Measurements from ENCODE around the gene HOXA5.

- TF ChIP-seq MAX (IDR thresholded peaks at IDR 0.05): no peak
- no peak for TF ChIP-seq EZH2 (IDR thresholded peaks at IDR 0.05)
- TF ChIP-seq SRF (IDR thresholded peaks at IDR 0.05; ENCODE audit: low read depth): no peak
- TF ChIP-seq CTCF (IDR thresholded peaks at IDR 0.05 in 2 of 3, conservative IDR thresholded peaks at IDR 0.05 in 1 of 3; ENCODE audit: borderline replicate concordance in 1 of 3, insufficient read depth in 1 of 3, low read depth in 2 of 3, low read length in 2 of 3): no peak
- TF ChIP-seq SIN3A (IDR thresholded peaks at IDR 0.05; ENCODE audit: low read depth): no peak
- no peak for TF ChIP-seq ELF1 (IDR thresholded peaks at IDR 0.05; ENCODE audit: borderline replicate concordance, low read depth)
- TF ChIP-seq RAD21 (IDR thresholded peaks at IDR 0.05; ENCODE audit: low read depth): no peak
- TF ChIP-seq ATF3 (IDR thresholded peaks at IDR 0.05): no peak
- no peak for TF ChIP-seq POLR2A (IDR thresholded peaks at IDR 0.05; ENCODE audit: borderline replicate concordance, extremely low read depth, insufficient read depth, insufficient read length)
- no peak for TF ChIP-seq ZBTB33 (IDR thresholded peaks at IDR 0.05; ENCODE audit: extremely low read depth, insufficient replicate concordance, low read length)
- TF ChIP-seq REST (IDR thresholded peaks at IDR 0.05; ENCODE audit: low read depth): no peak
- TF ChIP-seq POLR2AphosphoS5 (IDR thresholded peaks at IDR 0.05; ENCODE audit: low read depth, low read length): no peak
Measured at GRCh38 chr7:27178366-27178765, 34.9 kb upstream of the HOXA5 start.
